ENCODE measurements around the gene HMGCS1.

- TF ChIP-seq GATA2 (IDR thresholded peaks at IDR 0.05; ENCODE audit: low read depth, low read length) (no peak), GATA3 (IDR thresholded peaks at IDR 0.05; ENCODE audit: low read depth, low read length) (no peak)
Observed at GRCh38 chr5:43268188-43268820, 44.9 kb downstream of the HMGCS1 start.

All from SH-SY5Y (cell line).